Measurements from ENCODE around the gene TLCD1. TPM values are rescaled to one million over a fixed set of nuclear protein-coding genes. Genes with fewer than 3 reads are reported as not detected.

The TLCD1 gene
- total and polyA plus RNA-seq, 2 experiments from 2014 or later: 4.8 to 14.2 TPM

DNA sequence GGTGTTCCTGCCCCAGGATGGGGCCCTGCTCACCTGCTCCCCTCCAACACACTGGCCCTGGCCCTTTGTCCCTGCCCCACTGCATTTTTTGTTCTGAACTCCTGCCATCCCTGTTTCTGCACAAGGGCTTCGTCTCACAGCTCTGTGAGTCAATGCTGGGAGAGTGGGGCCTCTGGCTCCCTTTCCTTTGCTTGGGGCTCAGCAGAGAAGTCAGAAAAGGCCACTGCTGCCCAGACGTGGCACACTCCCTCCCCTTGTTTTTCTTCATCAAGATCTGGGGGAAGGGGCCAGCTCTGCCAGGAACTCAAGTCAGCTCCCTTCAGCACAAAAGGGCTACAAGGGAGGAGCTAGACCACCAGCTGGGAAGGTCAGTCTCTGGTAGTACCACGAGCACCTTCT is 23.3 kb downstream of the TLCD1 start:
- TF ChIP-seq EZH2 (IDR thresholded peaks at IDR 0.05; ENCODE audit: insufficient read depth, poor library complexity, severe bottlenecking) (no peak), EZH2phosphoT487 (IDR thresholded peaks at IDR 0.05; ENCODE audit: insufficient read depth, low read depth) (no peak)

DNA sequence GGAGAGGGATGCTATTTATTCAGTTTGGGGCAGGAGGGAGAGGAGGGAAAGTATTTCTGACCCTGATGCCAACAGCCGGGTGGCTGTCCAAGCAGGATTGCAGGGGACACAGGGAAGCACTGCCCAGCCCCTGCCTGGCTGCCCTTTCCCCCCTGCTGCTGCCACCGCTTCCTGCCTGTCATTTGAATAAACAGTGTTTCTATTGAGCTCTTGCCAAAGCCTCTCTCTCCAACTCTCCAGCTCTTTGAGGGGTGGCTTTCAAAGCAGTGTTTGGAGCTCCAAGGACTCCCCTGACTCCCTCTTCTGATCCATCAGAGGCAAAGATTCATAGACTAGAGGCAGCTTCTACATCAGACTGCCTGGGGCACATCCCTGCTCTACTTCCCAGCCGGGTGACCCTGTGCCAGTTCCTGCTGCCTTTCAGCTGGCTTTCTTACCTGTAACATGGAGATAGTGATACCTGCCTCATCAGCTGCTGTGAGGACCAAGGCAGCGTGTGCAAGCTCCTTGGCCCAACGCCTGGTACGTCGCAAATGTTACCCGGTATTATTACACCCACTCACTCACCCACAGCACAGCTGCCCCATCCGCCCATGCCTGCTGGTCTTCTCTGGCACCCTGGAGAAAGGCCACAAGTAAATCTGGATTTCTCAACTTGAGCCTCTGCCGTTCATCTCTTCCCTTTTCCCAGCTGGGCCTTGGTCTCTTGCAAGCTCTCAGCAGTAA is 23.8 kb downstream of the TLCD1 start:
- Histone ChIP-seq H3K27me3 (replicated peaks; ENCODE audit: insufficient read depth) (no peaks in the 10 kb centered on the region), H3K9ac (no peak overlapping the region), H4K20me1 (ENCODE audit: insufficient read depth) (no peaks in the 10 kb centered on the region), H3F3A (ENCODE audit: insufficient read depth) (no peaks in the 10 kb centered on the region), H3K4me3 (no peak overlapping the region), H3K27ac (no peak overlapping the region), H2AFZ (no peak overlapping the region), H3K9me3 (ENCODE audit: low read depth) (no peaks in the 10 kb centered on the region), H3K4me1 (ENCODE audit: insufficient read depth) (no peaks in the 10 kb centered on the region), H3K79me2 (ENCODE audit: insufficient read depth) (no peaks in the 10 kb centered on the region), H3K4me2 (ENCODE audit: unreplicated experiment) (no peak overlapping the region), H3K9me2 (ENCODE audit: insufficient read depth) (no peaks in the 10 kb centered on the region), H3K36me3 (ENCODE audit: low read depth) (peaks cover 17% of the 10 kb centered on the region; the same call in 1 of the 2 replicates)
- TF ChIP-seq EZH2 (IDR thresholded peaks at IDR 0.05; ENCODE audit: insufficient read depth, poor library complexity, severe bottlenecking) (no peak), EZH2phosphoT487 (IDR thresholded peaks at IDR 0.05; ENCODE audit: insufficient read depth, low read depth) (no peak)
- 71 to 76% methylated on average over 10 of the region's 10 CpGs for WGBS, 2 experiments (ENCODE audit: low coverage in 1 of 2, low lambda C conversion rate in 2 of 2, missing lambda C conversion rate in 2 of 2)
- DNase-seq: no peak
- in situ Hi-C loops (cut with MboI): no loop called here

More for the DNA sequence above, 23.3 kb downstream of the TLCD1 start:
- H3K9ac ChIP-seq: no peak overlapping the region
- no peaks in the 10 kb centered on the region for H3K27me3 ChIP-seq (replicated peaks; ENCODE audit: insufficient read depth)
- no peak for DNase-seq
- no peaks in the 10 kb centered on the region for H3K79me2 ChIP-seq (ENCODE audit: insufficient read depth)
- no peak overlapping the region for H3K4me2 ChIP-seq (ENCODE audit: unreplicated experiment)
- in situ Hi-C loops (cut with MboI): no loop called here
- H2AFZ ChIP-seq: no peak overlapping the region
- H3K9me2 ChIP-seq (ENCODE audit: insufficient read depth): no peaks in the 10 kb centered on the region
- H4K20me1 ChIP-seq (ENCODE audit: insufficient read depth): no peaks in the 10 kb centered on the region
- peaks cover 12% of the 10 kb centered on the region; the same call in 1 of the 2 replicates for H3K36me3 ChIP-seq (ENCODE audit: low read depth)
- H3F3A ChIP-seq (ENCODE audit: insufficient read depth): no peaks in the 10 kb centered on the region
- H3K9me3 ChIP-seq (ENCODE audit: low read depth): no peaks in the 10 kb centered on the region
- H3K4me1 ChIP-seq (ENCODE audit: insufficient read depth): no peaks in the 10 kb centered on the region
- H3K27ac ChIP-seq: no peak overlapping the region
- no peak overlapping the region for H3K4me3 ChIP-seq
- 57 to 58% methylated on average over 3 of the region's 3 CpGs for WGBS, 2 experiments (ENCODE audit: low coverage in 1 of 2, low lambda C conversion rate in 2 of 2, missing lambda C conversion rate in 2 of 2)

DNA sequence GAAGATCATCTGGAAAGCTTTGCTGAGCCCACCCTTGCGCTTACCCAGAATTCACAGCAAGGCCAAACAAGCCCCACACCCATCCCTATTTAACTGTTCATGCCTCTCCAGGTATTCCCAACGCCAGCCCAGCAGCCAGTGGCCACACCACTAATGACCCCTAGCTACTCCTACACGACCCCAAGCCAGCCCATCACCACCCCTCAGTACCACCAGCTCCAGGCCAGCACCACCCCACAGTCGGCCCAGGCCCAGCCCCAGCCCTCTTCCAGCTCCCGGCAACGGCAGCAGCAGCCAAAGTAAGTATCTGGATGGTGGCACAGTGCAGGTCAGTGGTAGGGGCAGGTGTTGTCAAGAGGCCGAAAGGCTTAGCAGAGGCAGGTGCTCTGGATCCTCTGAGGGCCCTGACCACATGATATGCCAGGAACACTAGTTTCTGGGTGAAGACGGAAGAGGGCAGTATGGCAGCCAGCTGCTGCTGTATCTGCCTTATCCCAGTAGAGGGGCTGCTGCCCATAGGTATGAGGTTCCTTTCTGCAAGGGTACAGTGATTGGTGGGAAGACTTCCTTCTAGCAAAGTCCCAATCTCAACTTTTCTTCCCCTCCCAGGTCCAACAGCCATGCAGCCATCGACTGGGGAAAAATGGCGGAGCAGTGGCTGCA is 25.1 kb downstream of the TLCD1 start:
- Histone ChIP-seq H4K20me1 (ENCODE audit: insufficient read depth) (no peaks in the 10 kb centered on the region), H3K36me3 (ENCODE audit: low read depth) (peaks cover 27% of the 10 kb centered on the region; the same call in 1 of the 2 replicates), H3K9ac (no peak overlapping the region), H3K4me1 (ENCODE audit: insufficient read depth) (no peaks in the 10 kb centered on the region), H3K9me3 (ENCODE audit: low read depth) (no peaks in the 10 kb centered on the region), H3K9me2 (ENCODE audit: insufficient read depth) (no peaks in the 10 kb centered on the region), H3K4me2 (ENCODE audit: unreplicated experiment) (no peak overlapping the region), H3K27me3 (replicated peaks; ENCODE audit: insufficient read depth) (no peaks in the 10 kb centered on the region), H3F3A (ENCODE audit: insufficient read depth) (no peaks in the 10 kb centered on the region), H3K27ac (no peak overlapping the region), H2AFZ (no peak overlapping the region), H3K79me2 (ENCODE audit: insufficient read depth) (no peaks in the 10 kb centered on the region), H3K4me3 (no peak overlapping the region)
- DNase-seq: no peak
- WGBS, 2 experiments (ENCODE audit: low coverage in 1 of 2, low lambda C conversion rate in 2 of 2, missing lambda C conversion rate in 2 of 2): 88 to 92% methylated on average over 9 to 10 of the region's 10 CpGs
- in situ Hi-C loops (cut with MboI): no loop called here
- TF ChIP-seq EZH2 (IDR thresholded peaks at IDR 0.05; ENCODE audit: insufficient read depth, poor library complexity, severe bottlenecking): no peak

DNA sequence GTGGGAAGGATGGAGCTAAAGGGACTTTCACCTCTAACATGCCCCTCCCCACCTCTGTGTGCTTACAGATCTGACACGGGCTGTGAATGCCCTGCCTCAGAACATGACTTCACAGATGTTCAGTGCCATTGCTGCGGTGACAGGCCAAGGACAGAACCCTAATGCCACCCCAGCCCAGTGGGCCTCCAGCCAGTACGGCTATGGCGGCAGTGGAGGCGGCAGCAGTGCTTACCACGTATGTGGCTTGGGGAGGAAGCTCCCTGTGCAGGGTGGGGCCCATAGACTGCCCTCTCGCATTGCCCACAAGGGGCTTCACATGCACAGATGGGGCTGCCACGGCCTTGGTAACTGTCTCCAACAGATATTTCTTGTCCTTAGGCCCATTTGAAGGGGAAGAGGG is 25.8 kb downstream of the TLCD1 start:
- Histone ChIP-seq H3K36me3 (ENCODE audit: low read depth) (peaks cover 31% of the 10 kb centered on the region), H3K9me3 (ENCODE audit: low read depth) (no peaks in the 10 kb centered on the region), H3K4me1 (ENCODE audit: insufficient read depth) (no peaks in the 10 kb centered on the region), H3K79me2 (ENCODE audit: insufficient read depth) (no peaks in the 10 kb centered on the region), H3F3A (ENCODE audit: insufficient read depth) (no peaks in the 10 kb centered on the region), H3K9ac (no peak overlapping the region), H3K27ac (no peak overlapping the region), H3K4me3 (no peak overlapping the region), H3K4me2 (ENCODE audit: unreplicated experiment) (no peak overlapping the region), H3K9me2 (ENCODE audit: insufficient read depth) (no peaks in the 10 kb centered on the region), H3K27me3 (replicated peaks; ENCODE audit: insufficient read depth) (no peaks in the 10 kb centered on the region), H2AFZ (no peak overlapping the region), H4K20me1 (ENCODE audit: insufficient read depth) (no peaks in the 10 kb centered on the region)
- DNase-seq: no peak
- 86% methylated on average over 8 of the region's 8 CpGs for WGBS, 2 experiments (ENCODE audit: low coverage in 1 of 2, low lambda C conversion rate in 2 of 2, missing lambda C conversion rate in 2 of 2)
- TF ChIP-seq EZH2phosphoT487 (IDR thresholded peaks at IDR 0.05; ENCODE audit: insufficient read depth, low read depth): no peak
- no peak for TF ChIP-seq EZH2 (IDR thresholded peaks at IDR 0.05; ENCODE audit: insufficient read depth, poor library complexity, severe bottlenecking)
- in situ Hi-C loops (cut with MboI): no loop called here

Data from GM23248 (cell line).